HCT116 (cell line): Measurements from ENCODE around the gene SMC4.

Experiments
- CEBPB ChIP-seq: IDR thresholded peaks from 2 replicates; pipeline ENCODE4 v1.6.1; 2012; ENCODE audit warnings: low read depth
- CTCF ChIP-seq, 3 experiments: fragments of 200-600 bp in 1 of 3; sonication (generic) in 1 of 3; IDR thresholded peaks in 2 of 3; conservative IDR thresholded peaks in 1 of 3; 2 replicates each; pipeline ENCODE4 v1.5.1; 2012 to 2017; ENCODE audit warnings: low read depth in 2 of 3, low read length in 2 of 3, antibody characterized with exemption in 1 of 3, borderline replicate concordance in 1 of 3, control low read depth in 1 of 3, mild to moderate bottlenecking in 1 of 3, mixed read lengths in 1 of 3, mixed run types in 1 of 3, moderate library complexity in 1 of 3; ENCODE audit not compliant: insufficient read depth in 1 of 3
- EGR1 ChIP-seq: IDR thresholded peaks from 2 replicates; pipeline ENCODE4 v1.6.1; 2012; ENCODE audit warnings: low read depth
- EZH2 ChIP-seq: fragments of 200-600 bp; sonication (generic); IDR thresholded peaks from 2 replicates; pipeline ENCODE4 v1.6.1; 2017; ENCODE audit warnings: antibody characterized with exemption, mixed run types
- EZH2phosphoT487 ChIP-seq: fragments of 200-600 bp; IDR thresholded peaks from 2 replicates; pipeline ENCODE4 v1.6.1; 2018; ENCODE audit warnings: antibody characterized with exemption, borderline replicate concordance
- JUND ChIP-seq: IDR thresholded peaks from 2 replicates; pipeline ENCODE4 v1.6.1; 2012
- POLR2A ChIP-seq: IDR thresholded peaks from 2 replicates; pipeline ENCODE4 v1.7.0; 2011; ENCODE audit warnings: borderline replicate concordance; ENCODE audit not compliant: insufficient read depth, insufficient read length; ENCODE audit errors: extremely low read depth
- POLR2AphosphoS5 ChIP-seq: IDR thresholded peaks from 2 replicates; pipeline ENCODE4 v1.6.1; 2011; ENCODE audit warnings: mild to moderate bottlenecking, low read depth, low read length, moderate library complexity
- RAD21 ChIP-seq: IDR thresholded peaks from 2 replicates; pipeline ENCODE4 v1.6.1; 2012; ENCODE audit warnings: low read depth, mild to moderate bottlenecking
- SIN3A ChIP-seq: IDR thresholded peaks from 2 replicates; pipeline ENCODE4 v1.6.1; 2012; ENCODE audit warnings: low read depth
- SP1 ChIP-seq: IDR thresholded peaks from 2 replicates; pipeline ENCODE4 v1.6.1; 2012; ENCODE audit warnings: low read depth
- TCF7L2 ChIP-seq: IDR thresholded peaks from 2 replicates; pipeline ENCODE4 v1.7.0; 2011; ENCODE audit warnings: borderline replicate concordance, inconsistent platforms; ENCODE audit not compliant: insufficient read depth, insufficient read length; ENCODE audit errors: extremely low read depth
- YY1 ChIP-seq: IDR thresholded peaks from 2 replicates; pipeline ENCODE4 v1.6.1; 2011; ENCODE audit warnings: low read length, low read depth, moderate library complexity, mild to moderate bottlenecking; ENCODE audit not compliant: insufficient replicate concordance; ENCODE audit errors: extremely low read depth
- ZNF274 ChIP-seq: fragments of 200-500 bp; sonication (Bioruptor generic); IDR thresholded peaks from 2 replicates; pipeline ENCODE4 v1.6.1; 2014; ENCODE audit warnings: mild to moderate bottlenecking, low read depth, low read length, inconsistent platforms

GRCh38 chr3:160368804-160369203, 30.6 kb upstream of the SMC4 start:
- TF ChIP-seq CTCF (IDR thresholded peaks at IDR 0.05 in 2 of 3, conservative IDR thresholded peaks at IDR 0.05 in 1 of 3; ENCODE audit: borderline replicate concordance in 1 of 3, insufficient read depth in 1 of 3, low read depth in 2 of 3, low read length in 2 of 3) (no peak), POLR2A (no peak), POLR2AphosphoS5 (no peak), EZH2 (no peak), ZNF274 (no peak), EGR1 (no peak), RAD21 (no peak), SP1 (no peak), EZH2phosphoT487 (no peak), TCF7L2 (no peak), CEBPB (no peak), SIN3A (no peak), YY1 (no peak), JUND (no peak)
